ENCODE measurements around the gene ACIN1. TPM values are rescaled to one million over a fixed set of nuclear protein-coding genes. Genes with fewer than 3 reads are reported as not detected.
A peak's percentile ranks its signal among the peaks of the same experiment; 100 is the strongest.

ACIN1 gene
- total RNA-seq, 1 experiment from 2014 or later, result 179 TPM

DNA sequence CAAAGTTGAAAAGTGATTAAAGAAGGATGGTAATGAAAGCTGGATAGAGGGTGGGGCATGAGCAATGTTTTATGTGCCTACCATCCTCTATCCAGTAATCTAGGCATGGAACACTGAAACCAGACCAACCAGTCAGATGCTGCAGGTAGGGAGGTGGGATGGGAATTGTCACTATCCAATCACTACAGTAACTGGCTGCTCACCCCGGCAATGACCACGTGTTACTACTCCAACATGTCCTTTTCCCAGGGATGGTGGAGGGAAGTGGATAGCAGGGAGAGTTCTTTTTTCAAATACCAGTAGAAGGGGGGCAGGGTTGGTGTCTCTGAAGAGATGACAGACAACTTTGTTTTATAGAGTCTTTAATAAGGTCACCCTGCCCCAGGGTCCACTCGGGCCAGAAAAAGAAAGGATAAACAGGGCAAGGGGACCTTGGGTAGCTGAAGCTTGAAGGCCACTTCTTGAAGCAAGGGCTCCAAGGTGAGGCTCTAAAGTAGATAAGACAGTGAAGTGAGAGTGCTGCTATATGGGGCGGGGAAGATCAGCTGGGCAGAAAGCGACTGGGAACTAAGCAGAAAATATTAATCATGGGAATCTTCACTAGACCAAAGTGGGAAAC is 22.9 kb downstream of the ACIN1 start:
- DNase-seq (ENCODE audit: low read depth, low spot score) (no peak), ATAC-seq (peak; percentile 65)
- H3K4me1 ChIP-seq (ENCODE audit: control insufficient read depth in 1 of 2, insufficient read depth in 2 of 2, low read length in 2 of 2), result peaks cover 37 to 50% of the 10 kb centered on the region in 2 experiments
- H3K4me2 ChIP-seq (ENCODE audit: low read length), result peak overlapping the region; percentile 93
- H3K79me2 ChIP-seq (ENCODE audit: insufficient read depth, low read length), result peaks cover 66% of the 10 kb centered on the region
- H4K20me1 ChIP-seq (ENCODE audit: insufficient read depth), result no peaks in the 10 kb centered on the region
- RAD21 ChIA-PET (ENCODE audit: low non-redundant PET in 1 of 2, low total read pairs in 2 of 2, uncharacterized antibody in 2 of 2, unreplicated experiment in 2 of 2), result interaction anchor here in 1 of 2 experiments (0.9 to 1.4 kb wide), 3 partner anchors 23 to 85 kb away, joined by 3 to 4 read pairs (median 3); partner anchors contain the start of genes ACIN1 and C14orf119
- CTCF ChIA-PET, result interaction anchor here (0.6 to 2.6 kb wide), 9 partner anchors 9 to 227 kb away, joined by 3 to 14 read pairs (median 11); partner anchors contain the start of genes ACIN1, C14orf119 and CDH24
- no peaks in the 10 kb centered on the region for H3K27me3 ChIP-seq (ENCODE audit: insufficient read depth, low read length)
- intact Hi-C loops (cut with micrococcal nuclease), result no loop called here
- peak overlapping the region; percentile 65 for H3K27ac ChIP-seq (ENCODE audit: low read depth, low read length)
- H3K9me3 ChIP-seq (ENCODE audit: control insufficient read depth in 1 of 2, insufficient read depth in 1 of 2, low read depth in 1 of 2, low read length in 2 of 2), result no peaks in the 10 kb centered on the region
- TF ChIP-seq, protein P1, sequence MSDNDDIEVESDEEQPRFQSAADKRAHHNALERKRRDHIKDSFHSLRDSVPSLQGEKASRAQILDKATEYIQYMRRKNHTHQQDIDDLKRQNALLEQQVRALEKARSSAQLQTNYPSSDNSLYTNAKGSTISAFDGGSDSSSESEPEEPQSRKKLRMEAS (IDR thresholded peaks at IDR 0.05), result peak; percentile 60
- TF ChIP-seq CEBPB (IDR thresholded peaks at IDR 0.05; ENCODE audit: low read depth), result no peak
- H2AFZ ChIP-seq (ENCODE audit: low read depth, low read length, poor library complexity, severe bottlenecking), result no peak overlapping the region
- H3K36me3 ChIP-seq (ENCODE audit: control insufficient read depth in 1 of 2, insufficient read depth in 2 of 2, low read length in 2 of 2), result peaks cover 35 to 50% of the 10 kb centered on the region in 2 experiments
- peak overlapping the region; percentile 95 for H3K9ac ChIP-seq (ENCODE audit: low read length)
- H3K4me3 ChIP-seq (replicated peaks in 1 of 2; ENCODE audit: low read depth in 1 of 2, low read length in 2 of 2), result peak overlapping the region; percentile 94 to 97; a peak in 3 of 4 replicates
- POLR2A ChIA-PET, result interaction anchor here (0.9 to 5.4 kb wide), 5 partner anchors 10 to 89 kb away, joined by 3 to 35 read pairs (median 5); partner anchors contain the start of genes ACIN1, AJUBA, C14orf119 and CDH24
- no TSS peak for BruUV-seq (replicated peaks)
- no peaks in the 10 kb centered on the region for H3K9me2 ChIP-seq (ENCODE audit: insufficient read depth)

DNA sequence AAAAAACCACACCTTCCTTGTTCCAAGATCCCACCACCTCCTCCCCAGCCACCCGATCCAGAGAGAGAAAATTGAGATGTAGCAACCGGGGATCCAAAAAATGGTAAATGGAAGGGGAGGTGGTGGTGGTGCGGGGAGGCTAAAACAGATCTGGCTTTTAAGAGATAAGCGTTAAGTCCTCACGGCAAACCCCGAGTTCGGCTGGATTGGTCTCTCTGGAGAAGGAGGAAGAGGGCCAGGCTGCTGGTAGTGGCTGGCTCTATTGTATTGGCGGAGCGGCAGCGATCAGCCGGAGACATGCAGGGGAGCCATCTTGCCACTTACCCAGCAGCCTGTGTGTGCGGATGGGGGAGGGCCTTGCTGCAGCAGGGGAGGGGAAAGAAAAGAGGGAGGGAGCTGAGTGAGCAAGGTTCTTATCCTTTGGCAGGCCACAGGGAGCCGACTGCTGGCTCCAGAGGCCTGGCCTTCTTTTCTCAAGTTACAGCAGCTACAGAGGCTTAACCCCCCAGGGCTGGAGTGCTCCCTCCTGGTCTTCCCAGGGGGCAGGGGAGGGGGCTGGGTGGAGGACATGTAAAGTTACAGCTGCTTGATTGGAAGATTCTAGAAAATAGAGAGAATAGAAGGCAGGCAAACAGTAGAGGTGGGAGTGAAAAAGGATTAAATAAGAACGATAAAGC is 23.6 kb downstream of the ACIN1 start:
- Histone ChIP-seq H3K4me1 (ENCODE audit: control insufficient read depth in 1 of 2, insufficient read depth in 2 of 2, low read length in 2 of 2) (peaks cover 34 to 46% of the 10 kb centered on the region in 2 experiments), H3K27me3 (ENCODE audit: insufficient read depth, low read length) (no peaks in the 10 kb centered on the region), H3K9me3 (ENCODE audit: control insufficient read depth in 1 of 2, insufficient read depth in 1 of 2, low read depth in 1 of 2, low read length in 2 of 2) (no peaks in the 10 kb centered on the region), H3K4me2 (ENCODE audit: low read length) (peak overlapping the region; percentile 93), H3K27ac (ENCODE audit: low read depth, low read length) (peak overlapping the region; percentile 65), H3K9ac (ENCODE audit: low read length) (peak overlapping the region; percentile 95), H3K4me3 (replicated peaks in 1 of 2; ENCODE audit: low read depth in 1 of 2, low read length in 2 of 2) (peak overlapping the region; percentile 94 to 97), H3K79me2 (ENCODE audit: insufficient read depth, low read length) (peaks cover 67% of the 10 kb centered on the region), H2AFZ (ENCODE audit: low read depth, low read length, poor library complexity, severe bottlenecking) (no peak overlapping the region), H3K36me3 (ENCODE audit: control insufficient read depth in 1 of 2, insufficient read depth in 2 of 2, low read length in 2 of 2) (peaks cover 37 to 52% of the 10 kb centered on the region in 2 experiments), H3K9me2 (ENCODE audit: insufficient read depth) (no peaks in the 10 kb centered on the region), H4K20me1 (ENCODE audit: insufficient read depth) (no peaks in the 10 kb centered on the region)
- BruUV-seq (replicated peaks), result no TSS peak
- ATAC-seq (peak; percentile 91), DNase-seq (ENCODE audit: low read depth, low spot score) (no peak)
- intact Hi-C loops (cut with micrococcal nuclease), result no loop called here
- ChIA-PET CTCF (interaction anchor here (1.0 to 2.6 kb wide), 7 partner anchors 9 to 85 kb away, joined by 4 to 14 read pairs (median 12); partner anchors contain the start of genes ACIN1, C14orf119 and CDH24), RAD21 (ENCODE audit: low non-redundant PET in 1 of 2, low total read pairs in 2 of 2, uncharacterized antibody in 2 of 2, unreplicated experiment in 2 of 2) (interaction anchor here in 1 of 2 experiments (0.9 to 1.4 kb wide), 3 partner anchors 23 to 85 kb away, joined by 3 to 4 read pairs (median 3); partner anchors contain the start of genes ACIN1 and C14orf119), POLR2A (interaction anchor here (0.7 to 5.4 kb wide), 6 partner anchors 9 to 89 kb away, joined by 3 to 35 read pairs (median 4); partner anchors contain the start of genes ACIN1, AJUBA, C14orf119 and CDH24)
- TF ChIP-seq, protein P2, sequence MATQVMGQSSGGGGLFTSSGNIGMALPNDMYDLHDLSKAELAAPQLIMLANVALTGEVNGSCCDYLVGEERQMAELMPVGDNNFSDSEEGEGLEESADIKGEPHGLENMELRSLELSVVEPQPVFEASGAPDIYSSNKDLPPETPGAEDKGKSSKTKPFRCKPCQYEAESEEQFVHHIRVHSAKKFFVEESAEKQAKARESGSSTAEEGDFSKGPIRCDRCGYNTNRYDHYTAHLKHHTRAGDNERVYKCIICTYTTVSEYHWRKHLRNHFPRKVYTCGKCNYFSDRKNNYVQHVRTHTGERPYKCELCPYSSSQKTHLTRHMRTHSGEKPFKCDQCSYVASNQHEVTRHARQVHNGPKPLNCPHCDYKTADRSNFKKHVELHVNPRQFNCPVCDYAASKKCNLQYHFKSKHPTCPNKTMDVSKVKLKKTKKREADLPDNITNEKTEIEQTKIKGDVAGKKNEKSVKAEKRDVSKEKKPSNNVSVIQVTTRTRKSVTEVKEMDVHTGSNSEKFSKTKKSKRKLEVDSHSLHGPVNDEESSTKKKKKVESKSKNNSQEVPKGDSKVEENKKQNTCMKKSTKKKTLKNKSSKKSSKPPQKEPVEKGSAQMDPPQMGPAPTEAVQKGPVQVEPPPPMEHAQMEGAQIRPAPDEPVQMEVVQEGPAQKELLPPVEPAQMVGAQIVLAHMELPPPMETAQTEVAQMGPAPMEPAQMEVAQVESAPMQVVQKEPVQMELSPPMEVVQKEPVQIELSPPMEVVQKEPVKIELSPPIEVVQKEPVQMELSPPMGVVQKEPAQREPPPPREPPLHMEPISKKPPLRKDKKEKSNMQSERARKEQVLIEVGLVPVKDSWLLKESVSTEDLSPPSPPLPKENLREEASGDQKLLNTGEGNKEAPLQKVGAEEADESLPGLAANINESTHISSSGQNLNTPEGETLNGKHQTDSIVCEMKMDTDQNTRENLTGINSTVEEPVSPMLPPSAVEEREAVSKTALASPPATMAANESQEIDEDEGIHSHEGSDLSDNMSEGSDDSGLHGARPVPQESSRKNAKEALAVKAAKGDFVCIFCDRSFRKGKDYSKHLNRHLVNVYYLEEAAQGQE (IDR thresholded peaks at IDR 0.05; ENCODE audit: low read depth), result no peak
- TF ChIP-seq YY1 (IDR thresholded peaks at IDR 0.05; ENCODE audit: extremely low read depth, insufficient replicate concordance, low read depth, low read length), result peak; percentile 95
- TF ChIP-seq, protein P1 (IDR thresholded peaks at IDR 0.05), result 0 out of 2 replicates have a peak, but pooled peaks have one; percentile 31
- peak; percentile 36; the same call in 1 of the 2 replicates for TF ChIP-seq SIN3A (IDR thresholded peaks at IDR 0.05; ENCODE audit: low read depth)
- TF ChIP-seq, protein P3, sequence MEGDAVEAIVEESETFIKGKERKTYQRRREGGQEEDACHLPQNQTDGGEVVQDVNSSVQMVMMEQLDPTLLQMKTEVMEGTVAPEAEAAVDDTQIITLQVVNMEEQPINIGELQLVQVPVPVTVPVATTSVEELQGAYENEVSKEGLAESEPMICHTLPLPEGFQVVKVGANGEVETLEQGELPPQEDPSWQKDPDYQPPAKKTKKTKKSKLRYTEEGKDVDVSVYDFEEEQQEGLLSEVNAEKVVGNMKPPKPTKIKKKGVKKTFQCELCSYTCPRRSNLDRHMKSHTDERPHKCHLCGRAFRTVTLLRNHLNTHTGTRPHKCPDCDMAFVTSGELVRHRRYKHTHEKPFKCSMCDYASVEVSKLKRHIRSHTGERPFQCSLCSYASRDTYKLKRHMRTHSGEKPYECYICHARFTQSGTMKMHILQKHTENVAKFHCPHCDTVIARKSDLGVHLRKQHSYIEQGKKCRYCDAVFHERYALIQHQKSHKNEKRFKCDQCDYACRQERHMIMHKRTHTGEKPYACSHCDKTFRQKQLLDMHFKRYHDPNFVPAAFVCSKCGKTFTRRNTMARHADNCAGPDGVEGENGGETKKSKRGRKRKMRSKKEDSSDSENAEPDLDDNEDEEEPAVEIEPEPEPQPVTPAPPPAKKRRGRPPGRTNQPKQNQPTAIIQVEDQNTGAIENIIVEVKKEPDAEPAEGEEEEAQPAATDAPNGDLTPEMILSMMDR (IDR thresholded peaks at IDR 0.05 in 2 of 3, conservative IDR thresholded peaks at IDR 0.05 in 1 of 3; ENCODE audit: borderline replicate concordance in 1 of 3, insufficient read depth in 1 of 3, low read depth in 2 of 3, low read length in 2 of 3), result no peak
- peak; percentile 95 for TF ChIP-seq POLR2AphosphoS5 (IDR thresholded peaks at IDR 0.05; ENCODE audit: low read depth, low read length)
- TF ChIP-seq ZFX (IDR thresholded peaks at IDR 0.05), result peak; percentile 29; the same call in 1 of the 2 replicates
- TF ChIP-seq POLR2A (IDR thresholded peaks at IDR 0.05; ENCODE audit: borderline replicate concordance, extremely low read depth, insufficient read depth, insufficient read length), result peak; percentile 88

Data from HCT116 (cell line).